ENCODE data around the gene CTNNA3.

DNA sequence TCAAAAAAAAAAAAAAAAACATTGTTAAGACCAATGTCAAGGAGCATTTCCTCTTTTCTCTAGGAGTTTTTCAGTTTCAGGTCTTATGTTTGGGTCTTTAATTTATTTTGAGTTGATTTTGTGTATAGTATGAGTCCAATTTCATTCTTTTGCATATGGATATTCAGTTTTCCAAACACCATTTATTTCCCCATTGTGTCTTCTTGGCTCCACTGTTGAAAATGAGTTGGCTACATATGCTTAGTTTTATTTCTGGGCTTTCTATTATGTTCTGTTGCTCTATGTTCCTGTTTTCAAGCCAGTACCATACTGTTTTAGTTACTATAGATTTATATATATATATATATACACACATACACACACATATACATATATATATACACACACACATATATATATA, 1506.7 kb downstream of the CTNNA3 start:
- TF ChIP-seq, protein P1, sequence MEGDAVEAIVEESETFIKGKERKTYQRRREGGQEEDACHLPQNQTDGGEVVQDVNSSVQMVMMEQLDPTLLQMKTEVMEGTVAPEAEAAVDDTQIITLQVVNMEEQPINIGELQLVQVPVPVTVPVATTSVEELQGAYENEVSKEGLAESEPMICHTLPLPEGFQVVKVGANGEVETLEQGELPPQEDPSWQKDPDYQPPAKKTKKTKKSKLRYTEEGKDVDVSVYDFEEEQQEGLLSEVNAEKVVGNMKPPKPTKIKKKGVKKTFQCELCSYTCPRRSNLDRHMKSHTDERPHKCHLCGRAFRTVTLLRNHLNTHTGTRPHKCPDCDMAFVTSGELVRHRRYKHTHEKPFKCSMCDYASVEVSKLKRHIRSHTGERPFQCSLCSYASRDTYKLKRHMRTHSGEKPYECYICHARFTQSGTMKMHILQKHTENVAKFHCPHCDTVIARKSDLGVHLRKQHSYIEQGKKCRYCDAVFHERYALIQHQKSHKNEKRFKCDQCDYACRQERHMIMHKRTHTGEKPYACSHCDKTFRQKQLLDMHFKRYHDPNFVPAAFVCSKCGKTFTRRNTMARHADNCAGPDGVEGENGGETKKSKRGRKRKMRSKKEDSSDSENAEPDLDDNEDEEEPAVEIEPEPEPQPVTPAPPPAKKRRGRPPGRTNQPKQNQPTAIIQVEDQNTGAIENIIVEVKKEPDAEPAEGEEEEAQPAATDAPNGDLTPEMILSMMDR (IDR thresholded peaks at IDR 0.05 in 4 of 5, conservative IDR thresholded peaks at IDR 0.05 in 1 of 5), result no peak
- TF ChIP-seq POLR2A (IDR thresholded peaks at IDR 0.05), result no peak
